ENCODE data around the gene GDNF. TPM values are rescaled to one million over a fixed set of nuclear protein-coding genes. Genes with fewer than 3 reads are reported as not detected.
A peak's percentile ranks its signal among the peaks of the same experiment; 100 is the strongest.
"Not testable (repeated sequence)": the region's sequence is repeated elsewhere in the genome, so short reads cannot be mapped to it uniquely, and the experiment has no call there.

Gene GDNF
- total and polyA plus RNA-seq, 2 experiments from 2014 or later, result 0.13 to 0.17 TPM

- TF ChIP-seq ZNF331 (CRISPR knock-in tag; IDR thresholded peaks at IDR 0.05; ENCODE audit: low read depth), result no peak
- TF ChIP-seq POLR2AphosphoS5 (IDR thresholded peaks at IDR 0.05; ENCODE audit: low read depth), result no peak
- TF ChIP-seq NANOG (IDR thresholded peaks at IDR 0.05; ENCODE audit: borderline replicate concordance), result no peak
- no peak for TF ChIP-seq ZNF114 (CRISPR knock-in tag; IDR thresholded peaks at IDR 0.05)
- no peak for TF ChIP-seq CREB1 (CRISPR knock-in tag; IDR thresholded peaks at IDR 0.05; ENCODE audit: low read depth)
- TF ChIP-seq REST (IDR thresholded peaks at IDR 0.05; ENCODE audit: unreplicated experiment), result no peak
- TF ChIP-seq ETS1 (IDR thresholded peaks at IDR 0.05), result no peak
- no peak for TF ChIP-seq CTCF (conservative IDR thresholded peaks at IDR 0.05; ENCODE audit: low read depth in 2 of 2)
- TF ChIP-seq EZH2phosphoT487 (IDR thresholded peaks at IDR 0.05; ENCODE audit: unreplicated experiment), result no peak
- TF ChIP-seq EZH2 (IDR thresholded peaks at IDR 0.05; ENCODE audit: low read depth, unreplicated experiment), result no peak
- no peak overlapping the region for H3K27ac Mint-ChIP-seq
- no peak for ATAC-seq
- Histone ChIP-seq H3K4me1 (ENCODE audit: insufficient read depth) (no peaks in the 10 kb centered on the region), H3K79me2 (replicated peaks; ENCODE audit: insufficient read depth) (no peaks in the 10 kb centered on the region), H3K27me3 (ENCODE audit: insufficient read depth) (no peaks in the 10 kb centered on the region), H4K20me1 (replicated peaks; ENCODE audit: insufficient read depth) (no peaks in the 10 kb centered on the region), H3K4me3 (no peak overlapping the region), H3F3A (replicated peaks; ENCODE audit: low read depth) (no peaks in the 10 kb centered on the region), H3K9me2 (ENCODE audit: insufficient read depth) (peaks cover 8% of the 10 kb centered on the region; the same call in 1 of the 2 replicates), H3K4me2 (no peak overlapping the region), H3K27ac (ENCODE audit: low read depth) (no peak overlapping the region), H2AFZ (0 out of 2 replicates have a peak overlapping the region, but pooled peaks have one; percentile 2), H3K36me3 (ENCODE audit: insufficient read depth) (no peaks in the 10 kb centered on the region)
- DNase-seq (ENCODE audit: low spot score), result no peak
- no peak overlapping the region for H3K4me3 Mint-ChIP-seq
- no peaks in the 10 kb centered on the region for H3K4me1 Mint-ChIP-seq
- peaks cover 3% of the 10 kb centered on the region for H3K27me3 Mint-ChIP-seq (ENCODE audit: insufficient read depth, low read depth, poor library complexity)
- peaks cover 14% of the 10 kb centered on the region for H3K9me3 Mint-ChIP-seq
- peaks cover 6% of the 10 kb centered on the region; the same call in 2 of the 3 replicates for H3K36me3 Mint-ChIP-seq (ENCODE audit: low read depth)
These were observed 39.9 kb downstream of the GDNF start for GRCh38 chr5:37799865-37800421.

GRCh38 chr5:37796435-37796834 is 43.4 kb downstream of the GDNF start:
- peaks cover 26% of the 10 kb centered on the region for H3K36me3 Mint-ChIP-seq (ENCODE audit: low read depth)
- not testable (repeated sequence) for H4K20me1 ChIP-seq (replicated peaks; ENCODE audit: insufficient read depth); H3K27ac Mint-ChIP-seq; H3F3A ChIP-seq (replicated peaks; ENCODE audit: low read depth); H3K27me3 Mint-ChIP-seq (ENCODE audit: insufficient read depth, low read depth, poor library complexity); H3K4me1 Mint-ChIP-seq; H3K9me2 ChIP-seq (ENCODE audit: insufficient read depth); H3K4me1 ChIP-seq (ENCODE audit: insufficient read depth); H2AFZ ChIP-seq; DNase-seq (ENCODE audit: low spot score); ATAC-seq; H3K36me3 ChIP-seq (ENCODE audit: insufficient read depth); H3K27me3 ChIP-seq (ENCODE audit: insufficient read depth); H3K79me2 ChIP-seq (replicated peaks; ENCODE audit: insufficient read depth); H3K4me3 Mint-ChIP-seq; H3K27ac ChIP-seq (ENCODE audit: low read depth); H3K4me3 ChIP-seq; H3K4me2 ChIP-seq
- peaks cover 48% of the 10 kb centered on the region for H3K9me3 Mint-ChIP-seq

GRCh38 chr5:37795292-37795691 is 44.5 kb downstream of the GDNF start:
- not testable (repeated sequence) for H4K20me1 ChIP-seq (replicated peaks; ENCODE audit: insufficient read depth); H3K4me3 ChIP-seq; DNase-seq (ENCODE audit: low spot score); H2AFZ ChIP-seq; H3K9me2 ChIP-seq (ENCODE audit: insufficient read depth); H3K27me3 Mint-ChIP-seq (ENCODE audit: insufficient read depth, low read depth, poor library complexity); H3K4me1 Mint-ChIP-seq; H3K79me2 ChIP-seq (replicated peaks; ENCODE audit: insufficient read depth); H3K4me3 Mint-ChIP-seq; H3F3A ChIP-seq (replicated peaks; ENCODE audit: low read depth); H3K4me2 ChIP-seq; H3K27ac ChIP-seq (ENCODE audit: low read depth); H3K4me1 ChIP-seq (ENCODE audit: insufficient read depth); H3K36me3 ChIP-seq (ENCODE audit: insufficient read depth); H3K27ac Mint-ChIP-seq; ATAC-seq; H3K27me3 ChIP-seq (ENCODE audit: insufficient read depth)
- peaks cover 27% of the 10 kb centered on the region for H3K36me3 Mint-ChIP-seq (ENCODE audit: low read depth)
- H3K9me3 Mint-ChIP-seq, result peaks cover 49% of the 10 kb centered on the region
